ENCODE data around the gene ENDOV. TPM values are rescaled to one million over a fixed set of nuclear protein-coding genes. Genes with fewer than 3 reads are reported as not detected.

ENDOV gene
- total RNA-seq, 1 experiment from 2014 or later = 14.1 TPM

DNA sequence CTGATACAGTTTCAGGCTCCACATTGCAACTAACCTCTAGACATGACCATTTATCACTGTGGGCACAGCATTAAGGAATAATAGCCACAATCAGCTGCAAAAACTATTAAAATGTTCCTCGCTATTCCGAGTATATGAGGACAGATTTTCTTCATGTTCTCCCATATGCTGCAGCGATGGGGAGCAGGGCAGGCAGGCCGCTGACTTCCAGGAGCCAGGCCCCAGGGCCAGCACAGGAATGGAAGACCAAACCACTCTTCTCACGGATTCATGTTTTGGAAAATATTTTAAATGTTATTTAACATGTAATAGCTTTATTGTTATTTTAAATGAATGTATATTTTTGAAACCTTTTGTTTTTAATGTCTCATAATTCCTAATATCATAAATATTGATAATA lies 43.8 kb upstream of the ENDOV start:
- H3K36me3 ChIP-seq (ENCODE audit: insufficient read depth, low read length, poor library complexity, severe bottlenecking) = peaks cover 71% of the 10 kb centered on the region
- H3K9me3 ChIP-seq (ENCODE audit: low read depth, low read length, poor library complexity, severe bottlenecking) = no peaks in the 10 kb centered on the region
- no peak overlapping the region for H3K4me3 ChIP-seq (ENCODE audit: low read depth, low read length, poor library complexity, severe bottlenecking)
- intact Hi-C loops (cut with micrococcal nuclease; ENCODE audit: unreplicated experiment) = no loop called here
- no peaks in the 10 kb centered on the region for H3K27me3 ChIP-seq (replicated peaks; ENCODE audit: insufficient read depth, low read depth, low read length, poor library complexity)
- H3K4me1 ChIP-seq (ENCODE audit: insufficient read depth, low read length, poor library complexity, severe bottlenecking) = no peaks in the 10 kb centered on the region
- H3K27ac ChIP-seq (ENCODE audit: low read depth, low read length, poor library complexity, severe bottlenecking) = no peak overlapping the region
- TF ChIP-seq, protein P1, sequence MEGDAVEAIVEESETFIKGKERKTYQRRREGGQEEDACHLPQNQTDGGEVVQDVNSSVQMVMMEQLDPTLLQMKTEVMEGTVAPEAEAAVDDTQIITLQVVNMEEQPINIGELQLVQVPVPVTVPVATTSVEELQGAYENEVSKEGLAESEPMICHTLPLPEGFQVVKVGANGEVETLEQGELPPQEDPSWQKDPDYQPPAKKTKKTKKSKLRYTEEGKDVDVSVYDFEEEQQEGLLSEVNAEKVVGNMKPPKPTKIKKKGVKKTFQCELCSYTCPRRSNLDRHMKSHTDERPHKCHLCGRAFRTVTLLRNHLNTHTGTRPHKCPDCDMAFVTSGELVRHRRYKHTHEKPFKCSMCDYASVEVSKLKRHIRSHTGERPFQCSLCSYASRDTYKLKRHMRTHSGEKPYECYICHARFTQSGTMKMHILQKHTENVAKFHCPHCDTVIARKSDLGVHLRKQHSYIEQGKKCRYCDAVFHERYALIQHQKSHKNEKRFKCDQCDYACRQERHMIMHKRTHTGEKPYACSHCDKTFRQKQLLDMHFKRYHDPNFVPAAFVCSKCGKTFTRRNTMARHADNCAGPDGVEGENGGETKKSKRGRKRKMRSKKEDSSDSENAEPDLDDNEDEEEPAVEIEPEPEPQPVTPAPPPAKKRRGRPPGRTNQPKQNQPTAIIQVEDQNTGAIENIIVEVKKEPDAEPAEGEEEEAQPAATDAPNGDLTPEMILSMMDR (conservative IDR thresholded peaks at IDR 0.05; ENCODE audit: low read depth, low read length) = no peak
- no peak for TF ChIP-seq EZH2 (IDR thresholded peaks at IDR 0.05; ENCODE audit: borderline replicate concordance, low read depth, low read length, poor library complexity, severe bottlenecking)
- DNase-seq (ENCODE audit: low spot score) = no peak
- ChIA-PET CTCF (no interaction called here), POLR2A (ENCODE audit: low non-redundant PET) (no interaction called here)
- no TSS peak for BruUV-seq (replicated peaks)

DNA sequence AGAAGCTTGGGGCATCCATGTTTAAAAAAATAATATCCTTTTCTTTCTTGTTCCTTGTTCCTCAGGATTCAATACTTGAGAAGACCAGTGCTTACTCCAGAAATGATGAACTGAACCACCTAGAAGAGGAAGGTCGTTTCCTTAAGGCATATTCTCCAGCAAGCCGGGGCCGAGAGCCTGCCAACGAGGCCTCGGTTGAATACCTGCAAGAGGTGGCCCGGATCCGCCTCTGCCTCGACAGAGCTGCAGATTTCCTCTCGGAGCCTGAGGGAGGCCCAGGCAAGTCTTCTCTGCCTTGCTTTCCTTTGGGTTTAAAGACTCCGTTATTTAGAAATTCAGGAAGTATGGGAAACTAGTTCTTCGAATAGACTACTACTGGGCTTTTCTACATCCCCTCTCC lies 42.5 kb upstream of the ENDOV start:
- ChIA-PET POLR2A (ENCODE audit: low non-redundant PET) (no interaction called here), CTCF (no interaction called here)
- Histone ChIP-seq H3K9me3 (ENCODE audit: low read depth, low read length, poor library complexity, severe bottlenecking) (no peaks in the 10 kb centered on the region), H3K4me1 (ENCODE audit: insufficient read depth, low read length, poor library complexity, severe bottlenecking) (no peaks in the 10 kb centered on the region), H3K4me3 (ENCODE audit: low read depth, low read length, poor library complexity, severe bottlenecking) (no peak overlapping the region), H3K27me3 (replicated peaks; ENCODE audit: insufficient read depth, low read depth, low read length, poor library complexity) (no peaks in the 10 kb centered on the region), H3K36me3 (ENCODE audit: insufficient read depth, low read length, poor library complexity, severe bottlenecking) (peaks cover 84% of the 10 kb centered on the region), H3K27ac (ENCODE audit: low read depth, low read length, poor library complexity, severe bottlenecking) (no peak overlapping the region)
- intact Hi-C loops (cut with micrococcal nuclease; ENCODE audit: unreplicated experiment) = no loop called here
- BruUV-seq (replicated peaks) = no TSS peak
- DNase-seq (ENCODE audit: low spot score) = no peak
- TF ChIP-seq, protein P1 (conservative IDR thresholded peaks at IDR 0.05; ENCODE audit: low read depth, low read length) = no peak
- TF ChIP-seq EZH2 (IDR thresholded peaks at IDR 0.05; ENCODE audit: borderline replicate concordance, low read depth, low read length, poor library complexity, severe bottlenecking) = no peak

DNA sequence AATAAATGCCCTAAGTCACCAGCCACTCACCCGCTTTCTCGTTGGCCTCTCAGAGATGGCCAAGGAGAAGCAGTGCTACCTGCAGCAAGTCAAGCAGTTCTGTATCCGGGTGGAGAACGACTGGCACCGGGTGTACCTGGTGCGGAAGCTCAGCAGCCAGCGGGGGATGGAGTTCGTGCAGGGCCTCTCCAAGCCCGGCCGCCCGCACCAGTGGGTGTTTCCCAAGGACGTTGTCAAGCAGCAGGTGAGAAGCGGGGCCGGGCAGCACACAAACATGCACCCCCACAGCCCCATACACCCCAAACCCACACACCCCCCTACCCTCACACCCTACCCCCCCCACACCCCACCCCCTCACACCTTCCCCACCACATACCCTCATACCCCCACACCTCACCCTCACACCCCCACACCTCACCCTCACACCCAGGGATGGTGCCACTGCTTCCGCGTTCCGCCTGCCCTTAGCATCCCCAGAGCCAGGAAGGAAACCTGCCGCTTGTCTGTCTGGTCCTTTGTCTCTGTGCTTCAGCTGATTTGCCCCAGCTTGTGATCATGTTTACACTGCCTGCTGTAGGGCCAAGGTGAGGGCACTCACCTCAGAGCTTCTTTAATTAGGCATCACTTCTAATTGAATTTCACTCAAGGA lies 41.9 kb upstream of the ENDOV start:
- ChIA-PET CTCF (no interaction called here), POLR2A (ENCODE audit: low non-redundant PET) (no interaction called here)
- no peak overlapping the region for H3K4me3 ChIP-seq (ENCODE audit: low read depth, low read length, poor library complexity, severe bottlenecking)
- no peak for DNase-seq (ENCODE audit: low spot score)
- TF ChIP-seq, protein P1 (conservative IDR thresholded peaks at IDR 0.05; ENCODE audit: low read depth, low read length) = no peak
- no peak for TF ChIP-seq EZH2 (IDR thresholded peaks at IDR 0.05; ENCODE audit: borderline replicate concordance, low read depth, low read length, poor library complexity, severe bottlenecking)
- intact Hi-C loops (cut with micrococcal nuclease; ENCODE audit: unreplicated experiment) = no loop called here
- H3K27me3 ChIP-seq (replicated peaks; ENCODE audit: insufficient read depth, low read depth, low read length, poor library complexity) = no peaks in the 10 kb centered on the region
- no peaks in the 10 kb centered on the region for H3K4me1 ChIP-seq (ENCODE audit: insufficient read depth, low read length, poor library complexity, severe bottlenecking)
- no TSS peak for BruUV-seq (replicated peaks)
- no peaks in the 10 kb centered on the region for H3K9me3 ChIP-seq (ENCODE audit: low read depth, low read length, poor library complexity, severe bottlenecking)
- H3K27ac ChIP-seq (ENCODE audit: low read depth, low read length, poor library complexity, severe bottlenecking) = no peak overlapping the region
- peaks cover 82% of the 10 kb centered on the region for H3K36me3 ChIP-seq (ENCODE audit: insufficient read depth, low read length, poor library complexity, severe bottlenecking)
